MV-4-11 (cell line): Measurements from ENCODE around the gene SPNS3.
A peak's percentile ranks its signal among the peaks of the same experiment; 100 is the strongest.

Source experiments
- DNase-seq: peaks from one replicate; lab custom pipeline; 2025; lab: John Stamatoyannopoulos, UW

SPNS3 gene

DNA sequence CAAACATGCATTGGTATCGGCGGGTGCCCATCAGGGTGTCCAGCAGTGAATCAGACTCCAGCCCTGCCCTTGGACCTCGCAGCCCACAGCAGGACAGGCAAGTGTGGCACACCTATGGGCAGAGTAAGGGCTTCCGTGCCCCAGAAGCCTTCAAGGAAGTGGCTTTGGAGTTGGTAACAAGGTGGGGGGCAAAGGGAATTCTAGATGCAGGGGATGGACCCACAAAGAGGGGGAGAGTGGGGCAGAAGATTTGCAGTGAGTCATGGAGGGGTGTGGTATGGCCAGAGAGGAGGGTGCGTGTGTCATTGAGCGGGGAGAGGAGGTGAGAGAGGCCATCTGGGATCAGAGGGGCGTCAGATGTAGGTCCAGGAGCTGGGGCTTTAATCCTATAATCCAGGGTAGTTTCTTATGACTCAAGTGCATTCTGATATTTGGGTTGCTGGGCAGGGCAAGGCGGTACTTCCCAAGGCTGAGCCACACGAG lies 56.4 kb downstream of the SPNS3 start:
- peak; percentile 57 for DNase-seq

DNA sequence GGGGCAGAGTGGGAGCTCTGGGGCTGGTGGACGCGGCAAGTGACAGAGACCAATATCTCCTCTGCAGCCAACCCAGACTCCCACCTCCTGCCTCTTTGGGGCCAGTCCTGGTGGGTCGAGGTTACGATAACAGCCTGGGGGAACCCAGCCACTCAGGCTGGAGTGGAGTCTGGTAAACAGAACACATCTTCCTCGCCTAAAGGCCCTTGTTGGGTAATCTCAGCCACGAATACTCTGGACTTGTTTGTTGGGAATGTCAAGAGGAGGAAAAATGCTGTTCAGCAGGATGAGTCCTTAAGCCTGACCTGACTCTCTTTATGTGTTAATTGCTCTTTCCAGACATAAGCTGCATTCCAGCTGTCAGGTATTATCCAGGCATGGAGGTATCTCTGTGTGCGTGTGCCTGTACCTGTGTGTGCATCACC lies 56.9 kb downstream of the SPNS3 start:
- DNase-seq = no peak

DNA sequence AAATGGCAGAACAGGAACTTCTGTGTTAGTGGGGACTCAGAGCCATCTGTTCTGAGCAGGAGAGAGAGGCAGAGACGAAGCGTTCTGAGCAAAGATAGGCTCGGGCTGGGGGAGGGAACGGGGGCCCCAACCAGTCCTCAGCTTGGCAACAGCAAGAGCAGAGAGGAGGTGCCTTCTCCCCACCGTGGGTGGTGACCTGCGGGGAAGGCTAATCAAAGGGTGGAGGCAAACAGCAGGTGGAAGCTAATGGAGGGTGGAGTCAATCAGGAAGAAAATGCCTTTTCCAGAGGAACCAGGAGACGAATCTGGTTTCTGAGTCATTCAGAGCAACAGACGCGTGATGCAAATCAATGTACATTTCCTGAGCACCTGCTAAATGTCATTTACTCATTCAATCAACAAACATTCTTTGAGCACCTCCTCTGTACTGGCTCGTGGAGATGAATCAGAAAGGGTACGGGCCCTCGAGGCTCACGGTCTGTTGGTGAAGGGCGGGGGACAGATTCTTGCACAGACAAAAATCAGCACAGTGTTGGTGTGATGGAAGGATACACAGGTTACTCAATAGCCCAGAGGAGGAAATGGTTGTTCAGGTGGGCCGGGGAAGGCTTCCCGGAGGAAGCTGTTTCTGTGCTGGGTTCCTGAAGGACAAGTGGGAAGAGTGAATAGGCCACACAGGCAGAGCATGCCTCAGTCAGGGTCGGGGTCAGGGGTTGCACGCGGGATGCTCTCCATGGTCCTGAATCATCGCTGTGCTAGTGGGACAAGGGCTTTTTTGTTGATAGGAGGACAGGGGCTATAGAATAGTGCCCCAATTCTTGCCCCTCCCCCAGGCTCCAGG lies 59.2 kb downstream of the SPNS3 start:
- DNase-seq = peak; percentile 14

DNA sequence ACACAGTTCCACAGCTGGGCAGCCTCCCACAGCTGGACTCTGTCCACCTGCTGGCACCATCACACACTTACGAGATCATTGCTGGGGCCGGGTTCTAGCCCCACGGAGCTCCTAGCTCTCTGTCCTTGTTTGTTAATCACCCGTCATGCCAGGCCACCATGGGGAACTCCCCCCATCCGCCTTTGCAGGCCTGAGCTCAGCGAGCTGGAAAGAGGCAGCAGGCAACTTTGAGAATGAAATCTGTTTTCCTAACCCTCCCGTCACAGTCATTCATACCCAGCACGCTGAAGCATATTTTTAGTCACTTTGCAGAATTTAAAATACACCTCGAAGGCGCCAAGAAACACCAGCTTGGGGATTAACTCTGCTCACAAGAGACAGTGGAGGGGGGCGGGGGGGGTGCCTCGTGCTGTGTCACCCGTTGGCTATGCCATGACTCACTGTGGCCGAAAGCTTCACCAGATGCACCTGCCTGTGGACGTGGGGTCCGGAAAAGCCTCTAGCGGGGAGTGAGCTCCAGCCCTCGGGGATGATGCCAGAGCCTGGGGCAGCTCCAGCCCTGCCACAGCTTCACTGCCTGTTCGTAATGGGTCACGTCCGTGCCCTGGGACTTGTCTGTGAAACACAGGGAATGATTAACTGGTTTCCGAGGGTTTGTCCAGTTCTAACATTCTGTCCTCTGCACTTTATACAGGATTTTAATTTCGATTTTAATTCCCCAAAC lies 63.5 kb downstream of the SPNS3 start:
- peak; percentile 73 for DNase-seq

DNA sequence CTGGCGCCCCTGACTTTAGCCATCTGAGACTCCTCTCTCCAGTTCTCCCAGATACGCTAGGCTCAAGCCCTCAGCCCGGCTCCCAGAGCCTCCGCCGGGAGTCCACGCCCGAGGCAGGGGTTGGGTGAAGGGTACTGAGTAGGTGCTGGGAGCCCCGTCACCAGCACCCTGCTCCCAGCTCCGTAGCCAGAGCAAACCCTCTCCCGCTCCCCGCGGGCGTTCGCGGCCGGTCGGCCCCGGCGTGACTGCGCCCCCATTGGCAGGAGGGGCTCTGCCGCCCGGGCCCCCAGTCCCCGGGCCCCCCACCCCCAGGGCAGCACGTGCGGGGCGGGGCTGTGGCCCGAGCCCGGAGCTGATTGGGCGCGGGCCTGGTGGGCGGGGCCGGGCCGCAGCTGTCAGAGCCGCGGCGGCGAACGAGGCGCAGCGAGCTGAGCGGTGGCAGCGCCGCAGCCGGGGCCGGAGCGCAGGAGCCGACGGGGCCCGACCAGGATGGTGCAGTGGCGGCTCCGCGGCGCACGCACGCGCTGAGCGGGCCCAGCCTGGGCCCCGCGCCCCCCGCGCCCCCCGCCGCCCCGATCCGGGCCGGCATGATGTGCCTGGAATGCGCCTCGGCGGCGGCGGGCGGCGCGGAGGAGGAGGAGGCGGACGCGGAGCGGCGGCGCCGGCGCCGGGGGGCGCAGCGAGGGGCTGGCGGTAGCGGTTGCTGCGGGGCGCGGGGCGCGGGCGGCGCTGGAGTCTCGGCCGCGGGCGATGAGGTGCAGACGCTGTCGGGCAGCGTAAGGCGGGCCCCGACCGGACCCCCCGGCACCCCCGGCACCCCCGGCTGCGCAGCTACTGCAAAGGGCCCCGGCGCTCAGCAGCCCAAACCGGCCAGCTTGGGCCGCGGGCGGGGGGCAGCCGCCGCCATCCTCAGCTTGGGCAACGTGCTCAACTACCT lies 65.0 kb downstream of the SPNS3 start, which contains the start of gene SPNS2:
TSS of gene SPNS2 (plus strand) at position 421 of the 937 bp plus-strand sequence. CDS start at position 588, 167 bp downstream.
- DNase-seq = peak; percentile 55

DNA sequence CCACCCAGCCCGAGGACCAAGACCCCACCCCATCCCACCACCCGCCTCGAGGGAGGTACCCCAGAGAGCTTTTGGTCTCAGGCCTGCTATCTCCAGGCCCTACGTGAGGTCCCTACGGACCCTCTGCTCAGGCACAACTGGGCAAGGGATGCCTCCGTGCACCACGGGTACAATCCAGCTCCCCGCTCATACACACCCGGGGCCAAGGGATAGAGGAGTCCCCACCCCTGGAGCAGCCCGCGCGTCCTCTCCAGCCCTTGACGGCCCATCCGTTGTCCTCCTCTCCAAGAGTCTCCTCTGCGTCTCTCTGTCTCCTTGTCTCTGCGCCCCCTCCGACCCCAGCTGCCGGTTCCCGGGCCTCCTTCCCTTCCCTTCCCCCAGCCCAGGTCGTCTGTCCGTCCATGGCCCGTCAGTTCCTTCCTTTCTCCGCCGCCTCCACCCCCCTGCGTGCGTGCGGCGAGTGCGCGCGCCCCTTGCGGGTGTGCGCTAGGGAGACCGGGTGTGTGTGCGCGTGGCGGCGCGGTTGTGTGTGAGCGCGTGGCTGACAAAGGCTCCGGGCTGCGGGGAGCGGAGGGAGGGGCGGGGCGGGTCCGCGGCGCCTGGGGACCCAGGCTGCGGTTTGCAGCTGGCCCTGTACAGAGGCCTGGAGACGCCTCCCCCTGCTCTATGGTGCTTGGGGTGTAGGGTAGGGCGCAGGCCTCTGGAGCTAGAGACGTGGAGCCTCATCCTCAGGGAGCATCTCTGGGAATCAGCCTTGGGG lies 65.9 kb downstream of the SPNS3 start:
- peak; percentile 49 for DNase-seq

DNA sequence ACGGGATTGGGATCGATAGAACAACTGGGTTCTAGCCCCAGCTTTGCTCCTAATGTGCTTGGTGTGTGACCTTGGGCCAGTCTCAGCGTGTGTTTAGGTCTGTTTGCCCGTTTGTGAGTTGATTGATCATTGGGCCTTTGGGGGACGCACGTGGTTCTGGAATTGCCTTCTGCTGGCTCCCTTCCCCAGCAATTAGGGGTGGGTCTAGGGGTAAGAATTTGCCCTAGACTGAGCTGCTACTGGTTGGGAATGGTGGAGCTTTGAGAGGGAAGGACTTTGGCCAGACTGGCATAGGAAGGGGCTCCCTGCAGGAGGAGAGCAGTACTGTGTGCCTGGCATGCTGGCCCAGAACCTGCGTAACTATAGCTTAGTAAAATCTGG lies 66.4 kb downstream of the SPNS3 start:
- DNase-seq = no peak

DNA sequence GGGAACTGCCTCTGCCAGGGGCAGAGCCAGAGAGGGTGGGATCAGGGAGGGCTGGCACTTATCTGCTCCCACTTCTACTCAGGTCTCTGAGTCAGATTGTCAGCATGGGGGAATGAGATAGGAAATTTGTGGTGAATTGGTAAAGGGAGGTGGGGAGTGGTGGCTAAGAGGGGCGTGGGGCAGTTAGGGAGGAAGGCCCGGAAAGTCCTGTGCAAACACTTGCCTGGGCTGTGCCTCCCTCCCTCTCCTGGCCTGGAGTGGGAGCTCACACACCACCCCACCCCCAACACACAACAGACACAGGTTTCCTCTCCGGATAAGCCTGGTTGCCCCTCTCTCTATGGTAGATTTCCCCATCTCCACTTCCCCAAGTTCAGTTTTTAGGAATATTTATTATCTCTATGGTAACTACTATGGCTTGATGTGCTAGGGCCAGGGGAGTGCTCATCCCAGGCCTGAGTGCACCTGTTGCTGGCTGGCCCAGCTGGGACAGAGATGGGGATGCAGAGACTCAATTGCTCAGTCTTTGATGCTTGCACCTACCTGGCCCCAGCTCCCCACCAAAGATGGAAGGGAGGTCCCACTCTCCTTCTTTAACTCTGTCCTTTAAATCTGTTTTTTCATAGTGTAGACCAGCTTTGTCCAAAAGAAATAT lies 67.7 kb downstream of the SPNS3 start:
- no peak for DNase-seq

DNA sequence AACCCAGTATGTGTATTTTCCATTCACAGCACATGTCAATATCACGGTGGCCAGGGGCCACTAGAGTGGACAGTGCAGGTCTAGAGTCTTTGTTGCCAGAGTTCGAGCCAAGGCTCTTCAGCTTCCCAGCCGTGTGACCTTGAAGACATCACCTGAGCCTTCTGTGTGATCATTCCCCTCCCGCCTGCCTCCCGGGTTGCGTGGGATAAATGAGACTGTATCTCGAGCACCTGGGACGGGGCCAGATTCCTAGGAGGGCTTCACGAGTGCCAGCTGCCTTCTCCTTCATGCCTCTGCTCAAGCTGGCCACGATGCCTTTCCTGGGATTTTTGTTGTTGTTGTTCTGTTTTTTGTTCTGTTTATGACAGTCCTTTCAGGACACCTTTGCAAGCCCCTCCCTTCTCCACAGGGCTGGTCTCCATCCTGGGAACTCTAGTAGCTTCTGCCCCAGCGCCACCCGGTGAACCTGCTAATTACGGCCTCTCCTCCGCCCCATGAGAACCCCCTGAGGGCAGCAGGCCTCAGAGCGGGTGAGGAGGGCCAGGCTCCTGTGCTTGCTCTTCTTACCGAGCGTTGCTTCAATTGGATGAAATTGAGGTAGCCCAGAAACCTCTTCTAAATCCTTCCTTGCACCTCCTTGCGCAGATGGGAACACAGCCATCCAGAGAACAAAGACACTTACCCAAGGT lies 68.9 kb downstream of the SPNS3 start:
- DNase-seq = no peak

DNA sequence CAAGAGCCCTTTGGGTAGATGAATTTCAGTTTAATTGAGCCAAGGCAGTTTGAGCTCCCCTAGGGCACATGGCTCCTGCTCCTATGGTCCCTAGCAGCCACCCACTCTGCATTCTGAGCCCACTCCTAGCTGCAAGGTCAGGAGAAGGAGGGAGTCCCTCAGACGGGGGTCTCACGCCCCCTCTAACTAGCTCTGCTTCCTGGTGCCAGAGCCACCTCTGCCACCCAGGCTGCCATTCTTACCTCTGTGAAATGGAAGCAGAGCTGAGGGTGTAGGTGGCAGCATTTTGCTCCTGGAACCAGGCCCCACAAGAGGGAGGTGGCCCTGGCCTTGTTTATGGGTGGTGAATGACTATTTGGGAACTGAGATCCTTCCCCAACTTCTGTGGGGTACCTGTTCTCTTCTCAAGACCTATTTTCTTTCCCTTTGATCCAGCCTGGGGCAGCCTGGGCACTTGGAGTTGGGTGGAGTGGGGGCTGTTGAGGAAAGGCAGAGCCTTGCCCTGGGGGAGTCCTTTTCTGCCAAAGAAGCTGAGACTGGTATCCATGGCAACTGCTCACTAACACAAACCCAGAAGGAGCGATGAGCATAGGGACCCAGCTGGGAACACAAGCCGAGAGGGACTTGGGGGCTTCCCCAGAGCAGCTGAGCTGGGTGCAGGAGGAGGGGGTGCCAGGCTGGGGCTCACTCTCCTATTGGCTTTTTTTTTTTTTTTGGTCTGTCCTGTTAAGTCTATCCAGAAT lies 69.7 kb downstream of the SPNS3 start:
- DNase-seq = no peak

DNA sequence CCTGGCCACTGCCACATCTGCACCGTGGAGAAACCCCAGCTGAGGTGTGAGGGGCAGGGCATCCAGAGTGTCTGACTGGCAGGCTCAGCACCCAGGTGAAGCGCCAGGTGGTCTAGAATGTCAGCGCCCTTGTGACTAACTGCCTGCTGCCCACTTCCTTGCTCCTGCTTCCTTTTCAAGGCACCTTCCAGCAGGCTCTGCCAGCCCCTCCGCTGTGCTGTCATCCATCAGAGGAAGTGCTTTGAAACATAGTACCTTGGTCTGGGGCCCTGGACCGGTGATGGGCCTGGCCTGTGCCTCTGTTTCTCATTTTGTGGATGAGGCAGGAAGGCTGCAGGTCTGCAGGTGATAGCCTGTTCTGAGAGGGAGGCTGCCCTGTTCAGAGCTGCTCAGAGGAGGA lies 70.4 kb downstream of the SPNS3 start:
- DNase-seq = no peak

DNA sequence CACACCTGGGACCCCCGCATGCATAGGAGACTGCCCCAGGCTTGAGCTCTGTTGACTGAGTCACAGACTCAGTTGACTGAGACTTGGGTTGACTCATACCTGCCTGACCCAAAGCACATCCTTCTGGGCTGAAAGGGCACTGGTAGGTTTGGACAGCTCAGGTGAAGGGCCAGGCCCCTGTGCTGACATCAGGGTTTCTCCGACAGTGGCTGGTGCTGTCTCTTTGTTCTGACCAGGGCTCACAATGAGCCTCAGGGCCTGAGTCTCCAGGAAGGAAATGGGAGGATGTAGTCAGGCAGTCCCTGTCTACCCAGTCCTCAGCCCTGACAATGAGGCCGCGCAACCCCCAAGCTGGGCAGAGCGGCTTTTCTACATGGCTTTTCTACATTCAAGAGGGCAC lies 71.4 kb downstream of the SPNS3 start:
- DNase-seq = no peak

DNA sequence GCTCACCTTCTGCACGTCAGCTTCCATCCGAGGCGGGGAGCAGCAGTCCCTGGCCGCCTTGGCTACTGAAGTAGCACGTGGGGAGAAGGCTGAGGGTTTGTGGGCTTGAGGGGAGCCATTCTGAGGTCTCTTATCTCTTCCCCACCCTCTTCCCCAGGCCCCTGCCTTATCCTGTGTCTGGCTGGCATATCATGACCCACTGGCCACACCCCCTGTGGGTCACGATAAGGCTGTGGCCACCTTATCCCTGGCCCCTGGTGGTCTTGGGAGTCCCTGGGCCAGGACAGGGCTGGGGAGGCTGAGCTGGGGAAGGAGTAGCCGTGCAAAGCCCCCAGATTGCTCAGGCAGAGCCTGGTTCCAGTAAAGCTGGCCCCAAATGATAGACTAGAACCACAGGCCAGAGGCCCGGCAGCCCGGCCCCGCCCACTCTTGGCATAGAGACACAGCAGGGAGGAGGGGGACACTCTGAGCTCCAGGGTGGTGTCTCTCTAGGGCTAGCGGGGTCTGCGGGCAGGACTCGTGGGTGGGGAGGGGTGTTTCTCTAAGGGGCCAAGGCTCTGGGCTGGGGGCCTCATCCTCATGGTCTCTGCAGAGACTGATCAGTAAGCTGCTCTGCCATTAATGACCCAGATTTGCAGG lies 72.6 kb downstream of the SPNS3 start:
- no peak for DNase-seq

DNA sequence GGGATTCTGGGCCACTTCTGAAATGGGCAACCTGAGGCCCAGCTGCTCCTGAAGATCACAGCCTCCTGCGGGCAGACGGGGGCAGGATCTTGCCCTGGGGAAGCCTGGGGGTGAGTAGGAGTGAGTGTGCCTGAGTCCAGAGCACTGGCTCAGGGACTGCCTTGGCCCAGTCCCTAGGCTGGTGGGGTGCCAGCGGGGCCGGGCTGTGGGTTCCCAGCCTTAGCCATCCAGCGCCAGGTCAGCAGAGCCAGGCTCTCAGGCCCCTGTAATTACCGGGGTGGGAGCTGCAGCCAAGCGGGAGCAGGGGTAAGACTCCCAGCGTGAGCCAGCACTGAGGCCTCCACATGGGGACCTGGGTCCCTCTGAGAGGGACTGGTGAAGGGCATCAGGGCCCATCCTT lies 73.2 kb downstream of the SPNS3 start:
- DNase-seq = no peak

DNA sequence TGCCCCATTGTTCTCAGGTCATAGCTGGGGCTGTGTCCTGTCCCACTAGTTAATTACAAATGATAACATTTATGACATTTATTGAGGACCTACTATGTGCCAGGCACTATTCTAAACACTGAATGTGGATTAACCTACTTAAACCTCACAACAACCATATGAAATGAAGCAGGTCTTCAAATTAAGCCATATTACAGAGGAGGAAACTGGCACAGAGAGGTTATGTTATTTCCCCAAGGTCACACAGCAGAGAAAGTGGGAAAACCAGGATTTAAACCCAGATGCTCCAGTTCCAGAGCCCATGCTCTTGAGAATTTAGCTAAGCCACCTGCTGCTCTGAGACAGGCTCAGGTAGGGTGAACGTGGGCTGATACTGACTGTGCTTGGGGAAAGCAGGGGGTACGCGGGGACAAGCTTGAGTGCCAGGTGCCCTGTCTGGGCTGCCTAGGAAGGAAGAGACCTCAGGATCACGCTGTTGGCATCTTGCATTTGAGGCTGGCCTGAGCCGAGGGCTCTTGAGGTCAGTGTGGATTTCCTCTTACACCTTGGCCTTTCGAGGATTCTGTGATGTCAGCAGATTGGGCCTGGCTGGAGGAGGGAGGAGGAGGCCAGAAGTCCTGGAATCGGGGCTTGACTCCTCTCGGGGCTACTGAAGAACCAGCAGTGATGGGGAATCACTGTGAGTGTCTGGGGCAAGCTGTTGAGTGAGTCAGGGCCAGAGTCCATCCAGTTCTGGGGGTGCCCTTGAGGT lies 73.8 kb downstream of the SPNS3 start:
- no peak for DNase-seq

DNA sequence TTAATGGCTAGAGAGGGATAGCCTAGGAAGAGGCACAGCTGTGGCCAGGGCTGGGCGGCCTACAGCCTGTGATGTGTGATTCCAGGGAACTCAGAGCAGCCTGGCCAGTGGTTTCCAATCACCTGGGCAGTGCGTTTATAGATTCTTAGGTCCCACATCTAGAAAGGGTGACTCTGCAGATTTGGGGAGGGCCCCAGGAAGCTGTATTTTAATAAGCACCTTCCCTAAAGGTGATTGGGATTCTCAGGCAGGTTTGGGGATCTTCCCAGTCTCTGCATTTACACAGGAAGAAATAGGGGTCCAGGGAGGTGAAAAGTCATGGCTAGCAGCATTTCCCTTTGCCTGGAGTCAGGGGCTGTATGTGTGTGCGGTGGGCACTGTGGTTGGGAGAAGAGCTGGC lies 74.5 kb downstream of the SPNS3 start:
- DNase-seq = no peak

DNA sequence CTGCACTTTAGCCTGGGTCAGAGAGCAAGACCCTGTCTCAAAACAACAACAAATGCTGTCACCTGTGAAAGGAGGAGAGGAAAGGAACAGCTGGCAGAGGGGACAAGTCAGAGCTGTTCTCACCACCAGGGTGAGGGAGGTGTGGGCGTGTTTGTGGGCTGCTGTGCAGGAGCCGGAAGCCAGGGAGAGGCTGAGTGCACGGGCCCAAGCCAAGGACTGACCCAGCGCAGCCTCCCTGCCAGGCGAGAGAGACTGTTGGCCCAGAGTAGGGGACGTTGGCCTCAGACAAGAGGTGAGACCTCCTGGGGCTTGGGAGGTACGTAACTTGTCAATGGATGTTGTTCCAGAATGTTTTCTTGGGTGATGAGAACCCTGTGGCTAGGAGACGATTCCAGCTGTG lies 75.7 kb downstream of the SPNS3 start:
- DNase-seq = peak; percentile 31

DNA sequence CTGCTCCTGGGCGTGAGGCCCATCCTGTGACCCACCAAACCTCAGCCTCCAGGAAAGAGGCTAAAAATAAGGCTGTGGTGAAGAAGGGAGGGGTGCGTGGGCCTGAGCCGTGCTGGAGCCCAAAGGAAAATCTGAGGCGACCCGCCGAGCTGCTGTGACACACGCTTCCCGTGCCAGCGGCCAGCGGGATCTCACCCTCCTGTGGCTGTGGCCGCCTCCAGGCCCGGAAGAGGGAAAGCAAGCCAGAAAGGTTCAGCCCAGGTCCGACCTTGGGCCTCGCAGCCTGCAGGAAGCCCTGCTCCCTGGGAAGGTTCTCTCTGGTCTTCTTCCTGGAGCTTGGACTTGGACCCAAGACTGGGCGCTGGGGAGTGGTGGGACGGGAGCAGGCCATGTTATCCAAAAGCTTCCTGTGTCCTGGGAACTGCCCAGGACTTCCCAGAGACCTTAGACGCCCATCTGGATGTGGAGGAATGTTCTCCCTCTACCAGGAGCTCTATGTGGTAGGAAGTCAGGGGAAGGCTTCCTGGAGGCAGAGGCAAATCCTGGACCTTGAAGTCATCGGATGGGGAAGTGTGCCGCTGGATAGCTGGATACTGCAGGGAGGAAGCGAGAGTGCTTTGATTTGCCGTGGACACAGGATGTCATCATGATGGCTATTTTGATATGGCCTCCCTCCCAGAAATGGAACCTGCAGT lies 76.3 kb downstream of the SPNS3 start:
- DNase-seq = peak; percentile 45
